HepG2 (cell line): Measurements from ENCODE around the gene ATP9A.

Experiments
- KLF9 ChIP-seq: IDR thresholded peaks from 2 replicates; pipeline ENCODE4 v1.6.1; 2016; ENCODE audit warnings: low read depth
- SIN3B ChIP-seq: fragments of 150-350 bp; IDR thresholded peaks from 2 replicates; pipeline ENCODE4 v1.6.1; 2014; ENCODE audit warnings: low read length
- SRF ChIP-seq: IDR thresholded peaks from 2 replicates; pipeline ENCODE4 v1.6.1; 2011; ENCODE audit warnings: mild to moderate bottlenecking, low read depth, low read length, moderate library complexity
- ZFP36 ChIP-seq: fragments of 150-350 bp; IDR thresholded peaks from 2 replicates; pipeline ENCODE4 v1.6.1; 2018; ENCODE audit warnings: borderline replicate concordance, low read length, low read depth; ENCODE audit not compliant: partially characterized antibody
- ZNF780A ChIP-seq: sonication (generic); formaldehyde crosslinking; IDR thresholded peaks from 2 replicates; pipeline ENCODE4 v1.8.0; 2022; ENCODE audit warnings: mild to moderate bottlenecking, missing genetic modification reagents, moderate library complexity
- TF ChIP-seq, protein P1 (sequence below): fragments of 450-650 bp; IDR thresholded peaks from 2 replicates; pipeline ENCODE4 v1.6.1; 2017; ENCODE audit warnings: mild to moderate bottlenecking

DNA sequence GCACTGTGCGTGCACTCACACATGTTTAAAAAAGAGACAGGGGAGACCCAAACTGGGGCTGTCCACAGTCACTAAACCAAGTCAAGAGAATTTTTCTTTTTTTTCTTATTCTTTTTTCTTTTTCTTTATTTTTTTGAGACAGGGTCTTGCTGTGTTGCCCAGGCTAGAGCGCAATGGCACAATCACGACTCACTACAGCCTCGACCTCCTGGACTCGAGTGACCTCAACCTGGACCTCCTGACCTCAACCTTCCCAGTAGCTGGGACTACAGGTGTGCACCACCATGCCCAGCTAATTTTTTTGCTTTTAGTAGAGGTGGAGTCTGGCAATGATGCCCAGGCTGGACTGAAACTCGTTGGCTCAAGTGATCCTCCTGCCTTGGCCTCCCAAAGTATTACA is 136.2 kb downstream of the ATP9A start:
- TF ChIP-seq, protein P1, sequence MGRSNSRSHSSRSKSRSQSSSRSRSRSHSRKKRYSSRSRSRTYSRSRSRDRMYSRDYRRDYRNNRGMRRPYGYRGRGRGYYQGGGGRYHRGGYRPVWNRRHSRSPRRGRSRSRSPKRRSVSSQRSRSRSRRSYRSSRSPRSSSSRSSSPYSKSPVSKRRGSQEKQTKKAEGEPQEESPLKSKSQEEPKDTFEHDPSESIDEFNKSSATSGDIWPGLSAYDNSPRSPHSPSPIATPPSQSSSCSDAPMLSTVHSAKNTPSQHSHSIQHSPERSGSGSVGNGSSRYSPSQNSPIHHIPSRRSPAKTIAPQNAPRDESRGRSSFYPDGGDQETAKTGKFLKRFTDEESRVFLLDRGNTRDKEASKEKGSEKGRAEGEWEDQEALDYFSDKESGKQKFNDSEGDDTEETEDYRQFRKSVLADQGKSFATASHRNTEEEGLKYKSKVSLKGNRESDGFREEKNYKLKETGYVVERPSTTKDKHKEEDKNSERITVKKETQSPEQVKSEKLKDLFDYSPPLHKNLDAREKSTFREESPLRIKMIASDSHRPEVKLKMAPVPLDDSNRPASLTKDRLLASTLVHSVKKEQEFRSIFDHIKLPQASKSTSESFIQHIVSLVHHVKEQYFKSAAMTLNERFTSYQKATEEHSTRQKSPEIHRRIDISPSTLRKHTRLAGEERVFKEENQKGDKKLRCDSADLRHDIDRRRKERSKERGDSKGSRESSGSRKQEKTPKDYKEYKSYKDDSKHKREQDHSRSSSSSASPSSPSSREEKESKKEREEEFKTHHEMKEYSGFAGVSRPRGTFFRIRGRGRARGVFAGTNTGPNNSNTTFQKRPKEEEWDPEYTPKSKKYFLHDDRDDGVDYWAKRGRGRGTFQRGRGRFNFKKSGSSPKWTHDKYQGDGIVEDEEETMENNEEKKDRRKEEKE = no peak
- no peak for TF ChIP-seq ZFP36
- TF ChIP-seq SRF = no peak
- TF ChIP-seq ZNF780A = no peak
- TF ChIP-seq SIN3B = no peak
- no peak for TF ChIP-seq KLF9
